Measurements from ENCODE around the gene FERMT1.

- TF ChIP-seq CTCF (conservative IDR thresholded peaks at IDR 0.05; ENCODE audit: low read length) = no peak
- TF ChIP-seq EZH2phosphoT487 (IDR thresholded peaks at IDR 0.05; ENCODE audit: borderline replicate concordance) = no peak
Observed at GRCh38 chr20:6121504-6121903, 1.3 kb downstream of the FERMT1 start.

Measured in Loucy (cell line).